ENCODE data around the gene GAL.

Gene GAL

DNA sequence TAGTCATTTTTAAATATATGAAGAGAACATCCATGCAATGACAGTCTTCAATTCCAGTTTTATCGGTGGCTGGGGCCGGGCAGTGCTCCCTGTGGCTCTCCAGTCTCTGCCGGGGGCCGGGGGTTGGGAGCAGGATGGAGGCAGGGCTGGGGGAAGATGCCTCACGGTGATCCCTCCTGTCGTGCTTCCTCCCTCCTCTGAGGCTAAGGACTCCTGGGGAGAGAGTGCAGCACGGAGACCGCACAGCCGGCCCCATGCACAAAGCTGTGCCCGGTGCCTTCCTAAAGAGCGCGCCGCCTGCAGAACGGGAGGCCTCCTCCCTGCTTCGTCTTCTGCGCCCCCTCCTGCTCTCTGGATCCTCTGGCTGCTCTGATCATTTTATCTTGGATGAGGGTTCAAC lies 20.5 kb downstream of the GAL start:
- in situ Hi-C loops (cut with MboI; ENCODE audit: low sequenced_read_pairs): no loop called here

DNA sequence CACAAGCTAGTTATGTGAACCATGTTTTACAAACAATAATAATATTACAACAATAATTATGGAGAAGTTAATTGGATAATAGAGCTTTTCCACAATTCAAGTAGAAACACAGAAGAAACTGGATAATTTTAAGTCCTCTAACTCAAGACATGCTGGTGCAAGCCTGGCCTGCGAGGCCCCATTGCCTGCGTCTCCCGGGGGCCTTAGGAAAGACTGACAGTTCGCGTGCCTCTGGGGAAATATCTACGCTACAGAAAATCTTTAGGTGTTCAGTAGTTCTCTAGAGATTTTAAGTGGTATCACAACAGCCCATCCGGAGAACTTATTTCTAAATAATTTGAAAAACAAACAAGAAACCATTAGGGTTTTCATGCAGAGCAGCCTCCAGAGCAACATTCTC lies 23.2 kb downstream of the GAL start:
- in situ Hi-C loops (cut with MboI; ENCODE audit: low sequenced_read_pairs): no loop called here

DNA sequence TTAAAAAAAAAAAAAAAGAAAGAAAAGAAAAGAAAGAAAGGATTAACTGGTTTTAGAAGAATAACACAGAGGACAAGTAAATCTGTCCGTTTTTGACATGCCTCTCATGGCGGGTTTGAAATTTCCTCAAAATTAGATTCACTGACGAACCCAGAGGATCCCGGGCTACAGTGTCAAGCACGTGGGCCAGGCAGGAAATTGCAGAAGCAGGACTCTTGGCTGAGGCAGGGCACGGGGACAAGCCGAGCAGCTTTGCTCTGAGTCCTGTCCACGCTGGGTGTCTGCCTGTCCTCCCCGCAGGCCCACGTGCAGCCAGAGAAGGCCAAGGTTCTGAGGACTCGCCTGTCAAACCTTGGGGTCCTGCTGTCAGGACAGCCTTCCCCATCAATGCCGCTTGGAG lies 24.7 kb downstream of the GAL start:
- in situ Hi-C loops (cut with MboI; ENCODE audit: low sequenced_read_pairs): no loop called here

DNA sequence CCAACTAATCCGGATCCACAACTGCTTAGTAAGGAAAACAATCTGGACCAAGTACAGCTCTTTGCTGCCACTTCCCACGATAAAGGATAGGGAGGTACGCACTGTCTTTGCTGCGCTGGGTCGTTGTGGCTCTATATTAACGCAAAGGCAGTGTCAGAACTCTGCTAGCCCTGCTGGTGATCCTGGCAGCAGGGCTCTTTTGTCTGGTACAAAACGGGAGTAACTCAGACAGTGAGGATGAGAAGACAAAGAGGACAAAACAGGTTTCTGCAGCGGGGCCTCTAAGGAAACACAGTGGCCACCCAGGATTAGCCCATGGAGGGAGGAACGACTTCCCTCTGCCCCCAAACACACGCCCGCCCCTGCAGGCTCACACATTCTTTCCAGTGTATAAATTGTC lies 26.1 kb downstream of the GAL start:
- in situ Hi-C loops (cut with MboI; ENCODE audit: low sequenced_read_pairs): no loop called here

DNA sequence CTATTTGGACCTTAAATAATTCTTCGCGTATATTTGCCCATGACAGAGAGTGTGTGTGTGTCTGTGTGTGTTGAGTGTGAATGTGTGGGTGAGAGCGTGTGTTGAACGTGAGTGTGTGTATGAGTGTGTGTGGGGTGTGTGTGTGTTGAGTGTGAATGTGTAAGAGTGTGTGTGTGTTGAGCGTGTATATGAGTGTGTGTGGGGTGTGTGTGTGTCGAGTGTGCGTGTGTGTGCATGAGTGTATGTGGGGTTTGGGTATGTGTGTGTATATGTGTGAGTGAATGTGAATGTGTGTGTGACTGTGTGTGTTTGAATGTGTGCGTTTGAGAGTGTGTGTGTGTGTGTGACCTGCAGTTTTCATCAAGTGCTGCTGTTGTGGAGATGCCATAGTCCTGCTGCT lies 26.8 kb downstream of the GAL start:
- in situ Hi-C loops (cut with MboI; ENCODE audit: low sequenced_read_pairs): no loop called here

DNA sequence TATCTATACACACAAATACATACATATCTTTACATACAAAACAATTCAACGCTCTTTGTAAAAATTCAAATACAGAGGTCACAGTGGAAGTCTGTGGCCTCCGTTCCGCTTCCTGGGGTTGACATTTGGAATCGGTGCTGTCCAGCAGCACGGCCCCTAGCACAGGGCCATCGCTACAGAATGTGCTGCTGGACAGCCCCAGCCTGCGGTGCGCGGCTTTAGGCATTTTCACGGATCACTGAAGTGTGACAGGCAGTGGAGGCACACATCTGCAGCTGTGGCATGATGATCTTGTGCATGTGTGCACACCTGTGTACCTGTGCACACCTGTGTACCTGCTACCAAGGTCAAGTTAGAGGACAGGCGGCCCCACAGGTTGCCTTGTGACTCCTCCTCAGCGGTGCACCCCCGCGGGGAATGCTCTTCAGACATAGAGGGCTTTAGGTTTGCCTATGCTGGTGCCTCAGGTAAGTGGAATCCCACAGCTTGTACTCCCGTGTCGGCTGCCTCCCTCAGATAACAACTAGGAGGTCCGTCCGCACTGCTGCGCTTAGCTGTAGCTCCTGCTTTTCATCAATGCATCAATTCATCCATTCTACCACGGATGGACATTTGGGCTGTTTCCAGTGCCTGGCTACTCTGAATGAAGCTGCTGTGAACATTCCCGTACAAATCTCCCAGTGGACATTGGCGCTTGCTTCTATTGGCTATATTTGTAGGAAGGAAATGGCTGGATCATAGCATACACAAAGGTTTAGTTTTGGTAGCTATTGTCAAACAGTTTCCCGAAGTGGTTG lies 29.9 kb downstream of the GAL start:
- in situ Hi-C loops (cut with MboI; ENCODE audit: low sequenced_read_pairs): no loop called here

DNA sequence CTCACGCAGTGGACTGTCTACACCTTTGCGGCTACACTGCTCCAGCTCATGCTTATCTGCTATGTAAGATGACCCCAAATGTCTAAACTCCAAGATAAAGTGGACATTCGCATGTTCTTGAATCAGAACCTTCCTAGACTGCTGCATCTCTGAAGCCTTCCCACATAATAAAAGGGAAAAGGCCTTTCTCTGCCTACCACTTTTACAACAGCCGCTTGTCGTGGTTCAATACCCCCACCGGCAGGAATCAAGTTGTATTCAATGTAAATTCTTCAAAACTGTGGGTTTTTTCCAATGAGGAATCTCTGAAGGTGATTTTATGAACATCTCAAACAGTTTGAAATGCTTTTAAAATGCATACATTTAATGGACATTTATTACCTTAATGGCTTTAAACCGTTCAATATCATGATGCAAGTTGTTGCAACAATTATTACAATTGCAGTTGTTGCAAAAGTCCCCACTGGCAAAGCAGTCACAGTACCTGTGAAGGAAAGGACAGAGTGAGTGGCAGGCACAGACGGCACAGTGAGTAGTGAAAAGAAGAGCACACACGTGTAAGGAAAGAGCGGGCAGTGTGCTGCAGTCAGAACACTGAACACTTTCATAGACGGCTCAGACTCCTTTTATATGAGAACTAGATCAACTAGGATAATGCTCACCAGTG lies 31.2 kb downstream of the GAL start:
- in situ Hi-C loops (cut with MboI; ENCODE audit: low sequenced_read_pairs): no loop called here

DNA sequence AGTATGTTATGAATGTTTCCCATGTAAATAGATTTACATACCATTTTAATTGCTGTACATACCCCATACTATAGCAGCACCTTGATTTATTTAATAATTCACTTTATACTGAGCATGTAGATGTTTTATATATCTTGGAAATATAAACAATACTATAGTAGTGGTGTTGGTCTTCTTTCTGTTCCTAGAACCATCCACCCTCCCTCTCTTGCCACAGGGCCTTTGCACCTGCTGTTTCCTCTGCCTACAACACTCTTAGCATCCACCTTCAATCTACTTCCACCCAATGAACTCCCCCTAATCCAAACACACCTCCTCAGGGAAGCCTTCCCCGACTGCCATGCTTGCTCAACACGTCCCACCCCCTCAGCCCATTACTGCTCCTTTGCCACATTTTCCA lies 36.7 kb downstream of the GAL start:
- in situ Hi-C loops (cut with MboI; ENCODE audit: low sequenced_read_pairs): no loop called here

DNA sequence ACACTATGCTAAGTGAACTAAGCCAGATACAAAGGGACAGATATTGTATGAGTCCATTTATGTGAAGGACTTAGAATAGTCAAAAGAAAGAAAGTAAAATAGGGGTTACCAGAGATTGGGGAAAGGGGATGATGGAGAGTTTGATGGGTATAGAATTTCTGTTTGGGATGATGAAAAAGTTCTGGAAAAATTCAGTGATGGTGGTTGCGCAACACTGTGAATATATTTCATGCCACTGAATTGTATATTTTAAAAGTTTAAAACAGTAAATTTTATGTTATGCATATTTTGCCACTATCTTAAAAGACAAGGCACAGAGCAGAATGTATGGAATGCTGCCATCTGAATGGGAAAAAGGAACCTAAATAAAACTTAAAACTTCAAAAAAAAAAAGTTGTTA lies 37.8 kb downstream of the GAL start:
- in situ Hi-C loops (cut with MboI; ENCODE audit: low sequenced_read_pairs): no loop called here

DNA sequence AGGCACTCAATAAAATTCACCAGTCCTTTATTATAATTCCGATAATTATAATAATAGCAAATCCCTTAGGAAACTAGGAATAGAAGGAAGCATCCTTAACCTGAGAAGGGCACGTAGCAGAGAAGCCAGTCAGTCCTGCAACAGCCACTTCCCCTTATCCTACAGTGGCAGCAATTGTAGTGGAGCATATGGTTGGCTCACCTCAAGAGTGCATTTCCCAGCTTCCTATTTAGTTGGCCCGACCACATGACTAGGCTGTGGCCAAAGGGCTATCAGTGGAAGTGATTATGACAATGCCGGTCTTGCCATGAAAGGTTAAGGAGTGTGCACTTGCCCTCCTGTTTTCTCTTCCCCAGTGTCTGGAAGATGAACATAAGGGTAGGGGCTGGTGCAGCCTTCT lies 39.9 kb downstream of the GAL start:
- in situ Hi-C loops (cut with MboI; ENCODE audit: low sequenced_read_pairs): no loop called here

DNA sequence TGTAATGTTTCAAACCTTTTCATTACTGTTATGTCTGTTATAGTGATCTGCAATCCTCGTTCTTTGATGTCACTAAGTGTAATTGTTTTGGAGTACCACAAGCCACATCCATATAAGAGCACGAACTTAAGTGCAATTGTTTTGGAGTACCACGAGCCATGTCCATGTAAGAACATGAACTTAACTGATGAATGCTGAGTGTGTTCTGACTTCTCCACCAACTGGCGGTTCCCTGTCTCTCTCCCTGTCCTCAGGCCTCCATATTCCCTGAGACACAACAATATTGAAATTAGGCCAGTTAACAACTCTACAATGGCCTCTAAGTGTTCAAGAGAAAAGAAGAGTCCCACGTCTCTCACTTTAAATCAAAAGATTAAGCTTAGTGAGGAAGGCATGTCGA lies 43.4 kb downstream of the GAL start:
- in situ Hi-C loops (cut with MboI; ENCODE audit: low sequenced_read_pairs): no loop called here

DNA sequence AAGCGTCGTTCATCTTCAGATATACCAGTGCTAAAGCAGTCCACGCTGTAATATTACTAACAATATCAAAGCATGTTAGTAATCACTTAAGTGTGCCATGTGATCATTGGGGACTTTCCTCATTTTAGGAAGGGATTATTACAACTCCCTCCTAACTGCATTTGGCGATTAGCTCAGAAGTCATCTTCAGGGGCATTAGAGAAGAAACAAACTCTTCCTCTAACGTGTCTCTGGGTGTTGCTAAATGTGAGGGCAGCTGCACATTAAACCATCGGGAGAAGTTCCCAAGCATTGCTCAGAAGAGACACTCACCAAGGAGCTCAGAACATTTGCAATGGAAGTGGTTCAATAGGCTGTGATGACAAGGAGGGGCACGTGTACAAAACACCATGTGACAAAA lies 49.8 kb downstream of the GAL start:
- in situ Hi-C loops (cut with MboI; ENCODE audit: low sequenced_read_pairs): no loop called here

DNA sequence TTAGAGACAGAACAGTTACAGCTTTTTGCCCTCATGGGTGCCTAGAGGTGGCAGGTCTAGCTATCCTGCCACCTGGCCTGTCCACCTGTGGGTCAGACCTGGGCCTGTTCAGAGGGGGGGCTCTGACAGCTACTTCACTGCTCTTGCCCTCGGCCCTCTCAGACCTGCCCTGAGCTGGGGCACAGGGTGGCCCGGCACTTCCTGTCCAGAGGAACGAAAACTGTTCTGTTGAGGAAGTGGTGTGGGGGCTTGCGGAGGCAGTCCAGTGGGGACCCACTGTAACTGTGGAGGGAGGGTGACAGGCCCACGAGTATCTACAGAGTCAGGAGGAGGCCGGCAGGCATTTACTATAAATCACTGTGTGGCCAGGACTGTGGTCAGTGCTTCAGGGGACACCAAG lies 50.8 kb downstream of the GAL start:
- in situ Hi-C loops (cut with MboI; ENCODE audit: low sequenced_read_pairs): no loop called here

DNA sequence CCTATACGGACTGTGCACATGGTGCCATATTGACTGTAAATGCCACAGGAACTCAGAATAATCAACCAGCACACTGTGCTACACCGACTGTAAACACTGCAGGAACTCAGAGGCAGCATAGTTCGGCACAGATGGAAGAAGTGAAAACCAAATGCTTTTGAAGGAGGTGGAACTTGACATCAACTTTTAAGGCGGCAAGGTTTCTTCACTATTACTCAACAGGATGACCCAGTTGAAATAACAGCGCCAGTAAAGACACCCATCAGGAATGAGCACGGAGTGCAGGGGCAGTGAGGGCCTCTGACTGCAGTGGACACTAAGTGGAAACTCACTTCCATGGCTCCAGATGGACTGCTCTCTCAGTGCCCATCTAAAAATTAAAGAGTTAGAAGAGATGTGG lies 51.3 kb downstream of the GAL start:
- in situ Hi-C loops (cut with MboI; ENCODE audit: low sequenced_read_pairs): no loop called here

Measured in HL-60/S4 treated with retinoic acid at 250 ng/mL for 4 days and 3 days (cell line).